Activated naive CD4-positive, alpha-beta T cell treated with anti-CD3 and anti-CD28 coated beads, Interleukin-2, amount 10 ng/mL, durations not matched to agents 7 days and 5 days (primary cell): ENCODE results near the gene GLS.
"Not testable (repeated sequence)": the region's sequence is repeated elsewhere in the genome, so short reads cannot be mapped to it uniquely, and the experiment has no call there.

Source experiments
- CTCF ChIA-PET: fragments of 350-600 bp; sonication (Branson Sonifier 250); formaldehyde crosslinking; loops from one replicate; lab custom pipeline; 2021; ENCODE audit warnings: antibody characterized with exemption; lab: Charles Lee
- DNase-seq: peaks from one replicate; pipeline ENCODE4 v3.0.0-alpha.2; 2020
- H3K27ac Mint-ChIP-seq: one replicate; pipeline ENCODE4 v1.8.0; 2021; ENCODE audit warnings: mild to moderate bottlenecking, moderate library complexity, mixed read lengths
- H3K27me3 Mint-ChIP-seq: one replicate; pipeline ENCODE4 v1.8.0; 2021; ENCODE audit warnings: mild to moderate bottlenecking, mixed read lengths
- H3K36me3 Mint-ChIP-seq: one replicate; pipeline ENCODE4 v1.8.0; 2021; ENCODE audit warnings: mixed read lengths
- H3K4me1 Mint-ChIP-seq: one replicate; pipeline ENCODE4 v1.8.0; 2021; ENCODE audit warnings: mixed read lengths
- H3K4me3 Mint-ChIP-seq: one replicate; pipeline ENCODE4 v1.8.0; 2021; ENCODE audit warnings: mild to moderate bottlenecking, moderate library complexity, mixed read lengths
- H3K9me3 Mint-ChIP-seq: one replicate; pipeline ENCODE4 v1.8.0; 2021; ENCODE audit warnings: mixed read lengths

The GLS gene

DNA sequence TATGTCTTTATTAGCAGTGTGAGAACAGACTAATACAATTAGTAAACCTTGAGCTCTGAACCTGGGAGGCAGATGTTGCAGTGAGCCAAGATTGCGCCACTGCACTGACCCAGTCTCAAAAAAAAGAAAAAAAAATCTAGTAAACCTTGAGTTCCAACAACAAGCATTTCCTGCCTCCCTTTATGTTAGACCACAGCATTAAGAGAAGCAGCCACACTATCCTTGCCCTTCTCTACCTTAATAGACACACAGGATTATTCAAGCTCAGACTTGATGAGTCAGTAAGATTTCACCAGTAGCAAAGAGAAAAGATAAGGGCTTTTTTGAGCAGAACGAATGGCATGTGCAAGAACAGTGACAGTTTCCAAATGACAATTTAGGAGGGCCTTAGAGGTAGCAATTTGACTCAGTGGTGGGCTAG is 18.0 kb upstream of the GLS start:
- peaks cover 13% of the 10 kb centered on the region for H3K9me3 Mint-ChIP-seq
- no peak overlapping the region for H3K27ac Mint-ChIP-seq
- no peak overlapping the region for H3K4me3 Mint-ChIP-seq
- no peak for DNase-seq
- peaks cover 17% of the 10 kb centered on the region for H3K4me1 Mint-ChIP-seq
- no peaks in the 10 kb centered on the region for H3K27me3 Mint-ChIP-seq
- CTCF ChIA-PET, result interaction anchor here (3.5 kb wide), 1 partner anchor 12 kb away, joined by 17 read pairs; no protein-coding TSS in a partner anchor
- H3K36me3 Mint-ChIP-seq, result peaks cover 11% of the 10 kb centered on the region

DNA sequence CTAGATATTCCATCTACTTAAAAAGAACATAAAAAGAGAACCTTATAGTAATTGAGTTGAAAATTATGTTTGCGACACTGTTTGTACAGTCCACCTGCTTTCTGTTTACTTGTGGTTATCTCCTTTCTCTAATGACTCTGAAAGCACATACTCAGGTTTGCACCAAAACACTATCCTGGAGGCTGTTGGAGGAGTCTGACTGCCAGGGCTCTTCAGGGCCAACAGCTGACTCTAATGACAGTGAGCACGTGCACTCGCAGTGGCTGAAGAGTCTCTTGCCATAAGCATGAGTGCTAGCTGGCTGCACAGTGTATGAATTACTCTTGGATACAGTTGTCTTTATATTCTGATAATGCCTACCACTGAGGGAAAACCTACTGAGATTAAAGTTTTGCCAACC is 16.7 kb upstream of the GLS start:
- H3K27ac Mint-ChIP-seq, result no peak overlapping the region
- peaks cover 14% of the 10 kb centered on the region for H3K9me3 Mint-ChIP-seq
- H3K4me3 Mint-ChIP-seq, result no peak overlapping the region
- no peak for DNase-seq
- peaks cover 17% of the 10 kb centered on the region for H3K4me1 Mint-ChIP-seq
- peaks cover 11% of the 10 kb centered on the region for H3K36me3 Mint-ChIP-seq
- no peaks in the 10 kb centered on the region for H3K27me3 Mint-ChIP-seq
- CTCF ChIA-PET, result interaction anchor here (3.5 kb wide), 1 partner anchor 14 kb away, joined by 17 read pairs; no protein-coding TSS in a partner anchor

DNA sequence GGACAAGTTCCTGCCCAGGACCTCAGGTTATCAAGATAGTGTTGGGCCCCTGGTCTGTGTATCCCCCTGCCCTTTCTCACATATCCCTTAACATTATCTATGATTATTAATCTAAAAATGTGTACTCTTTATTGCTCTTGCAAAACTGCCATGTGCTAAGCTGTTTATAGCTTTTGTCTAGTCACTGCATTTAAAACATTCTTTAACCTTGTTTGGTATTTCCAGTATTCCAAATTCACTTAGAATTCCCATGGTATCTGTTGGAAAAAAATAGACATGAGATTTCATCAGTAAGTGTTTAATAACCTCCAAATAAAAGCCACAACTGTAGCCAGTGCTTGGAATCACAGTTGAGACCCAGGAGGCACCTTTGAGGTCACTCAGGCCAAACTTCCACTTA is 16.2 kb upstream of the GLS start:
- DNase-seq, result no peak
- Mint-ChIP-seq H3K27me3 (no peaks in the 10 kb centered on the region), H3K27ac (no peak overlapping the region), H3K36me3 (peaks cover 11% of the 10 kb centered on the region), H3K4me3 (no peak overlapping the region), H3K4me1 (peaks cover 17% of the 10 kb centered on the region), H3K9me3 (peaks cover 14% of the 10 kb centered on the region)
- CTCF ChIA-PET, result interaction anchor here (3.5 kb wide), 1 partner anchor 14 kb away, joined by 17 read pairs; no protein-coding TSS in a partner anchor

DNA sequence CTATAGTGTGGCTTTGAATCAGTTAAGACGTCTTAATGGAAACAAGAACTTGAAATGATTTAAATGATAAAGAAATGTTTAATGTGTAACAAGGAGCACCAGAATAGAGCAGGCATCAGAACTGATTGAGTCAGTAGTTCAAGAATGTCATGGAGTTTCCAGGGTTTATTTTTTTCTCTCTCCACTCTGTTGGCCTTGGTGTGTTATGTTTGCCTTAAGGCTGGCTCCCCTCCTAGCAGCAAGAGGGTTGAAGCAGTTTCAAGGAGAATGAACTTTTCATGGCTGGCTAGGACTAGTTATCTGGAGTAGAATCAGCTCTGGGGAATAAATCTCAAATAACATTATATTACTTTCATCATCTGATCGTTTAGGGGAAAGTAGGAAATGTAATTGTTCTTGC is 13.4 kb upstream of the GLS start:
- peaks cover 3% of the 10 kb centered on the region for H3K36me3 Mint-ChIP-seq
- H3K27ac Mint-ChIP-seq, result no peak overlapping the region
- no peaks in the 10 kb centered on the region for H3K27me3 Mint-ChIP-seq
- peaks cover 7% of the 10 kb centered on the region for H3K9me3 Mint-ChIP-seq
- DNase-seq, result no peak
- CTCF ChIA-PET, result interaction anchor here (1.7 kb wide), 1 partner anchor 17 kb away, joined by 9 read pairs; no protein-coding TSS in a partner anchor
- H3K4me1 Mint-ChIP-seq, result peaks cover 17% of the 10 kb centered on the region
- no peak overlapping the region for H3K4me3 Mint-ChIP-seq

DNA sequence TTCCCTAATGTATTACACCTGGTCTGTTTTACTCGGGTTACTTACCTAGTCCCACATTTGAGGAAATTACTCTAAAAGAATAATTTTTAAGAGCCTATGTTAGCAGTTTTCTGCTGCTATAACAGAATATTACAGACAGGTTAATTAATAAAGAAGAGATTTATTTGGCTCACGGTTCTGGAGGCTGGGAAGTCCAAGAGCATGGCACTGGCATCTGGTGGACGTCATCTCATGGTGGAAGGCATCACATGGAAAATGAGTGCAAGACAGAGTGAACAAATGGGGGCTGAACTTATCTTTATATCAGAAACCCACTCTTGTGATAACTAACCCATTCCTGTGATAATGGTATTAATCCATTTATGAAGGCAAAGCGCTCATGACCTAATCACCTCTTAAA is 12.8 kb upstream of the GLS start:
- Mint-ChIP-seq H3K36me3 (peaks cover 2% of the 10 kb centered on the region), H3K9me3 (peaks cover 6% of the 10 kb centered on the region), H3K4me1 (peaks cover 12% of the 10 kb centered on the region), H3K4me3 (no peak overlapping the region), H3K27me3 (no peaks in the 10 kb centered on the region), H3K27ac (no peak overlapping the region)
- no peak for DNase-seq
- CTCF ChIA-PET, result interaction anchor here (1.7 kb wide), 1 partner anchor 18 kb away, joined by 9 read pairs; no protein-coding TSS in a partner anchor

DNA sequence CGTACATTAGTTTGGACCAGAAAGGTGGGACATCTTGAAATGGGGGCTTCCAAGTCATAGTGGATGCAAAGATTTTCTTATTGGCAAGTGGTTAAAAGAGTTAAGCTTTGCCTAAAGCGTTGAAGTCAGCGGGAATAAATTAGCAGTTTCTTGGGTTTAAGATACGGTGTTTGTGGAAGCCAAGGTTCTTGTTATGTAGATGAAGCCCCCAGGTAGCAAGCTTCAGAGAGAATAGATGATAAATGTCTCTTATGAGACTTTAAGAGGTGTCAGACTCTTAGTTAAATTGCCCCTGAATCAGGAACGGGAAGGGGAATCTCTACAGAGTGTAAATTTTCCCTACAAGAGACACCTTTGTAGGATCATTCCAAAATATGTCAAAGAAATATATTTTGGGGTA is 10.9 kb upstream of the GLS start:
- CTCF ChIA-PET, result interaction anchor here (1.1 to 1.2 kb wide), 2 partner anchors 19 to 40 kb away, joined by 3 read pairs; no protein-coding TSS in a partner anchor
- Mint-ChIP-seq H3K4me3 (no peak overlapping the region), H3K27me3 (no peaks in the 10 kb centered on the region), H3K27ac (no peak overlapping the region), H3K4me1 (no peaks in the 10 kb centered on the region), H3K9me3 (peaks cover 6% of the 10 kb centered on the region), H3K36me3 (peaks cover 2% of the 10 kb centered on the region)
- no peak for DNase-seq

GRCh38 chr2:190873451-190873850 is 7.2 kb upstream of the GLS start:
- H3K36me3 Mint-ChIP-seq, H3K4me3 Mint-ChIP-seq, CTCF ChIA-PET, H3K27ac Mint-ChIP-seq, H3K9me3 Mint-ChIP-seq, H3K27me3 Mint-ChIP-seq, DNase-seq: not testable (repeated sequence)
- peaks cover 22% of the 10 kb centered on the region for H3K4me1 Mint-ChIP-seq

DNA sequence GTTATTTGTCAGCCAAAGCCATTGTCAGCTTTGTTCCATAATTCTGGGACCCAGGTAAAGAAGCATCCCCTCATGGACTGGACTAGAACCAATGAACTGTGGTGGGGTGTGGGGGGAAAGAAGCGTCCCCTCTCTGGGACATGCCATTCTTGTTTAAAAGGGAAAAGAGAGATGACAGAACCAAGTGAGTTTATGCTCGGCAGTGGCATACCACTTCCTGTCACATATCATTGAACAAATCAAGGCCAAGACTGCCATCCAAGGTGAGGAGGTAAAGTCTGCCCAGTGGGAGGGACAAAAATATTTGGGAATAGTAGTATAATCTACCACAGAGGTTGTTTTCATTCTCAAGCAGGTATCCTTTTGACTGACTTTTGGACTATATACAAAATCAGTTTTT is 4.7 kb upstream of the GLS start:
- Mint-ChIP-seq H3K27ac (peak overlapping the region; percentile 0), H3K36me3 (no peaks in the 10 kb centered on the region), H3K4me1 (peaks cover 30% of the 10 kb centered on the region), H3K9me3 (peaks cover 4% of the 10 kb centered on the region), H3K27me3 (peaks cover 3% of the 10 kb centered on the region), H3K4me3 (no peak overlapping the region)
- CTCF ChIA-PET, result interaction anchor here (1.0 kb wide), 2 partner anchors 11 to 25 kb away, joined by 4 to 5 read pairs; no protein-coding TSS in a partner anchor
- peak; percentile 35 for DNase-seq

- Mint-ChIP-seq H3K36me3 (peaks cover under 1% of the 10 kb centered on the region), H3K9me3 (peaks cover 4% of the 10 kb centered on the region), H3K27me3 (peaks cover 3% of the 10 kb centered on the region), H3K4me1 (peaks cover 30% of the 10 kb centered on the region), H3K4me3 (no peak overlapping the region), H3K27ac (no peak overlapping the region)
- CTCF ChIA-PET, result interaction anchor here (1.4 kb wide), 1 partner anchor 197 kb away, joined by 3 read pairs; no protein-coding TSS in a partner anchor
- DNase-seq, result no peak
Observed at GRCh38 chr2:190876631-190877030, 4.0 kb upstream of the GLS start.

GRCh38 chr2:190877436-190877835 is 3.2 kb upstream of the GLS start:
- Mint-ChIP-seq H3K4me3 (no peak overlapping the region), H3K4me1 (peaks cover 30% of the 10 kb centered on the region), H3K27me3 (peaks cover 3% of the 10 kb centered on the region), H3K27ac (no peak overlapping the region), H3K9me3 (peaks cover 3% of the 10 kb centered on the region), H3K36me3 (peaks cover 3% of the 10 kb centered on the region)
- CTCF ChIA-PET, result interaction anchor here (1.1 to 2.3 kb wide), 3 partner anchors 27 to 197 kb away, joined by 3 to 7 read pairs (median 3); no protein-coding TSS in a partner anchor
- no peak for DNase-seq

GRCh38 chr2:190879474-190880377 is 895 bp upstream of the GLS start:
- Mint-ChIP-seq H3K27me3 (peaks cover 3% of the 10 kb centered on the region), H3K36me3 (peaks cover 21% of the 10 kb centered on the region), H3K4me1 (peaks cover 46% of the 10 kb centered on the region), H3K27ac (peak overlapping the region; percentile 99), H3K4me3 (peak overlapping the region; percentile 94), H3K9me3 (no peaks in the 10 kb centered on the region)
- CTCF ChIA-PET, result interaction anchor here (1.1 to 2.3 kb wide), 2 partner anchors 29 kb away, joined by 6 to 7 read pairs; no protein-coding TSS in a partner anchor
- DNase-seq, result peak; percentile 55

- CTCF ChIA-PET, result interaction anchor here (1.1 to 2.1 kb wide), 2 partner anchors 30 to 31 kb away, joined by 6 to 10 read pairs; no protein-coding TSS in a partner anchor
- DNase-seq, result no peak
- Mint-ChIP-seq H3K27me3 (peaks cover 3% of the 10 kb centered on the region), H3K27ac (peak overlapping the region; percentile 99), H3K4me3 (peak overlapping the region; percentile 94), H3K4me1 (peaks cover 47% of the 10 kb centered on the region), H3K9me3 (no peaks in the 10 kb centered on the region), H3K36me3 (peaks cover 26% of the 10 kb centered on the region)
Observed at GRCh38 chr2:190881084-190881597, 520 bp downstream of the GLS start.

GRCh38 chr2:190881598-190882410 is 1.2 kb downstream of the GLS start:
- no peaks in the 10 kb centered on the region for H3K9me3 Mint-ChIP-seq
- peak overlapping the region; percentile 97 for H3K27ac Mint-ChIP-seq
- peaks cover 50% of the 10 kb centered on the region for H3K4me1 Mint-ChIP-seq
- CTCF ChIA-PET, result interaction anchor here (2.1 kb wide), 1 partner anchor 31 kb away, joined by 10 read pairs; no protein-coding TSS in a partner anchor
- DNase-seq, result peak; percentile 83
- H3K36me3 Mint-ChIP-seq, result peaks cover 26% of the 10 kb centered on the region
- H3K4me3 Mint-ChIP-seq, result peak overlapping the region; percentile 83
- H3K27me3 Mint-ChIP-seq, result peaks cover 3% of the 10 kb centered on the region
